ENCODE results near the gene MAD2L1BP. TPM values are rescaled to one million over a fixed set of nuclear protein-coding genes. Genes with fewer than 3 reads are reported as not detected.

MAD2L1BP gene
- total RNA-seq, 3 donors from 2014 or later (not counting 1 experiment from before 2014, with no cell fraction given): 29.9 to 43.3 (median 38.3) TPM

GRCh38 chr6:43669922-43670622, 34.4 kb downstream of the MAD2L1BP start:
- H3K9me3 Mint-ChIP-seq: no peaks in the 10 kb centered on the region
- no peak overlapping the region for H3K27ac Mint-ChIP-seq
- Histone ChIP-seq H3K27ac (ENCODE audit: low read length) (no peak overlapping the region), H3K4me1 (ENCODE audit: control insufficient read depth, insufficient read depth, low read length) (peaks cover 17% of the 10 kb centered on the region), H3K36me3 (ENCODE audit: control insufficient read depth, insufficient read depth, low read length) (peaks cover 34% of the 10 kb centered on the region), H3K27me3 (ENCODE audit: control insufficient read depth, insufficient read depth, low read length) (no peaks in the 10 kb centered on the region), H3K9me3 (ENCODE audit: control insufficient read depth, insufficient read depth, low read length) (no peaks in the 10 kb centered on the region), H3K4me3 (ENCODE audit: low read length) (no peak overlapping the region)
- intact Hi-C loops (cut with micrococcal nuclease): loop anchor here (5.0 kb wide), 1 partner anchor 102 kb away; the partner anchor contains the start of gene VEGFA
- H3K27me3 Mint-ChIP-seq (ENCODE audit: low read depth in 2 of 2): no peaks in the 10 kb centered on the region
- TF ChIP-seq, protein P1, sequence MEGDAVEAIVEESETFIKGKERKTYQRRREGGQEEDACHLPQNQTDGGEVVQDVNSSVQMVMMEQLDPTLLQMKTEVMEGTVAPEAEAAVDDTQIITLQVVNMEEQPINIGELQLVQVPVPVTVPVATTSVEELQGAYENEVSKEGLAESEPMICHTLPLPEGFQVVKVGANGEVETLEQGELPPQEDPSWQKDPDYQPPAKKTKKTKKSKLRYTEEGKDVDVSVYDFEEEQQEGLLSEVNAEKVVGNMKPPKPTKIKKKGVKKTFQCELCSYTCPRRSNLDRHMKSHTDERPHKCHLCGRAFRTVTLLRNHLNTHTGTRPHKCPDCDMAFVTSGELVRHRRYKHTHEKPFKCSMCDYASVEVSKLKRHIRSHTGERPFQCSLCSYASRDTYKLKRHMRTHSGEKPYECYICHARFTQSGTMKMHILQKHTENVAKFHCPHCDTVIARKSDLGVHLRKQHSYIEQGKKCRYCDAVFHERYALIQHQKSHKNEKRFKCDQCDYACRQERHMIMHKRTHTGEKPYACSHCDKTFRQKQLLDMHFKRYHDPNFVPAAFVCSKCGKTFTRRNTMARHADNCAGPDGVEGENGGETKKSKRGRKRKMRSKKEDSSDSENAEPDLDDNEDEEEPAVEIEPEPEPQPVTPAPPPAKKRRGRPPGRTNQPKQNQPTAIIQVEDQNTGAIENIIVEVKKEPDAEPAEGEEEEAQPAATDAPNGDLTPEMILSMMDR (IDR thresholded peaks at IDR 0.05): no peak
- DNase-seq (peak in 1 of 2 donors; percentile 16), ATAC-seq (no peak)
- H3K36me3 Mint-ChIP-seq: no peaks in the 10 kb centered on the region
- 89% methylated on average over 6 of the region's 6 CpGs for WGBS (ENCODE audit: insufficient coverage)
- H3K4me3 Mint-ChIP-seq: no peak overlapping the region
- peaks cover 6 to 14% of the 10 kb centered on the region in 2 donors for H3K4me1 Mint-ChIP-seq

- TF ChIP-seq, protein P1 (IDR thresholded peaks at IDR 0.05): no peak
- H3K4me3 Mint-ChIP-seq: no peak overlapping the region
- DNase-seq: no peak
- Histone ChIP-seq H3K9me3 (ENCODE audit: control insufficient read depth, insufficient read depth, low read length) (no peaks in the 10 kb centered on the region), H3K4me3 (ENCODE audit: low read length) (no peak overlapping the region), H3K4me1 (ENCODE audit: control insufficient read depth, insufficient read depth, low read length) (peaks cover 17% of the 10 kb centered on the region), H3K27me3 (ENCODE audit: control insufficient read depth, insufficient read depth, low read length) (no peaks in the 10 kb centered on the region), H3K36me3 (ENCODE audit: control insufficient read depth, insufficient read depth, low read length) (peaks cover 39% of the 10 kb centered on the region), H3K27ac (ENCODE audit: low read length) (no peak overlapping the region)
- H3K4me1 Mint-ChIP-seq: peaks cover 6 to 14% of the 10 kb centered on the region in 2 donors
- ATAC-seq: no peak
- WGBS (ENCODE audit: insufficient coverage): 96% methylated on average over 6 of the region's 6 CpGs
- no peaks in the 10 kb centered on the region for H3K36me3 Mint-ChIP-seq
- no peak overlapping the region for H3K27ac Mint-ChIP-seq
- no peaks in the 10 kb centered on the region for H3K9me3 Mint-ChIP-seq
- H3K27me3 Mint-ChIP-seq (ENCODE audit: low read depth in 2 of 2): no peaks in the 10 kb centered on the region
- intact Hi-C loops (cut with micrococcal nuclease): no loop called here
Measured at GRCh38 chr6:43670623-43670986, 35.0 kb downstream of the MAD2L1BP start.

- Histone ChIP-seq H3K27ac (ENCODE audit: low read length) (no peak overlapping the region), H3K4me1 (ENCODE audit: control insufficient read depth, insufficient read depth, low read length) (peaks cover 17% of the 10 kb centered on the region), H3K36me3 (ENCODE audit: control insufficient read depth, insufficient read depth, low read length) (peaks cover 43% of the 10 kb centered on the region), H3K4me3 (ENCODE audit: low read length) (no peak overlapping the region), H3K9me3 (ENCODE audit: control insufficient read depth, insufficient read depth, low read length) (no peaks in the 10 kb centered on the region), H3K27me3 (ENCODE audit: control insufficient read depth, insufficient read depth, low read length) (no peaks in the 10 kb centered on the region)
- DNase-seq: no peak
- H3K4me3 Mint-ChIP-seq: no peak overlapping the region
- peaks cover 6 to 14% of the 10 kb centered on the region in 2 donors for H3K4me1 Mint-ChIP-seq
- WGBS (ENCODE audit: insufficient coverage): 93% methylated on average over 8 of the region's 8 CpGs
- intact Hi-C loops (cut with micrococcal nuclease): no loop called here
- H3K27ac Mint-ChIP-seq: no peak overlapping the region
- TF ChIP-seq, protein P1 (IDR thresholded peaks at IDR 0.05): no peak
- H3K36me3 Mint-ChIP-seq: no peaks in the 10 kb centered on the region
- H3K9me3 Mint-ChIP-seq: no peaks in the 10 kb centered on the region
- ATAC-seq: no peak
- H3K27me3 Mint-ChIP-seq (ENCODE audit: low read depth in 2 of 2): no peaks in the 10 kb centered on the region
Measured at GRCh38 chr6:43671011-43671800, 35.6 kb downstream of the MAD2L1BP start.
